HG03432 (cell line): ENCODE results near the gene TENT5C.
"Not testable (repeated sequence)": the region's sequence is repeated elsewhere in the genome, so short reads cannot be mapped to it uniquely, and the experiment has no call there.

Source experiments
- ATAC-seq: cut with Tn5 transposase; IDR thresholded peaks from one replicate; pipeline ENCODE4 v1.9.1; 2021; ENCODE audit warnings: mild to moderate bottlenecking, moderate library complexity; ENCODE audit not compliant: unreplicated experiment

Gene TENT5C

GRCh38 chr1:117605774-117606648, at the start of gene TENT5C:
Gene TENT5C, plus strand, starts transcription at chr1:117606048. Its CDS starts 16,821 bp downstream, at chr1:117622869.
- ATAC-seq = peak; percentile 90

GRCh38 chr1:117556341-117556740, 49.5 kb upstream of the TENT5C start:
- no peak for ATAC-seq

DNA sequence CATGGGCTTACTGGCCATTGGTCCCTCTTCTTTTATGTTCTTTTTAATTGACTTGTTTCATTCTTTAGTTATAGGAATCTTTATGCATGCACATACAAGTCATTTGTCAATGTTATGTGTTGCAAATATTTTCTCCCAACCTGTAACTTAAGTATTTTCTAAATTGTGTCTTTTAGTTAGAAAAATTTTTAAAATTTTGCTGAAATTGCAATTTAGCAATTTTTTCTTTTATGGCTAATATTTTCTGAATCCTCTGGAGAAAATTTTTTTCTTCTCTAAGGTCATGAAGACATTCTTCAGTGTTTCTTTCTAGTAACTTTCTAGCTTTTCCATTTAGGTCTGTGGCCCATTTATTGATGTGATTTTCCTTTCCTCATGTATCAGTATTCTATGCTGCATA, 48.9 kb upstream of the TENT5C start:
- no peak for ATAC-seq

DNA sequence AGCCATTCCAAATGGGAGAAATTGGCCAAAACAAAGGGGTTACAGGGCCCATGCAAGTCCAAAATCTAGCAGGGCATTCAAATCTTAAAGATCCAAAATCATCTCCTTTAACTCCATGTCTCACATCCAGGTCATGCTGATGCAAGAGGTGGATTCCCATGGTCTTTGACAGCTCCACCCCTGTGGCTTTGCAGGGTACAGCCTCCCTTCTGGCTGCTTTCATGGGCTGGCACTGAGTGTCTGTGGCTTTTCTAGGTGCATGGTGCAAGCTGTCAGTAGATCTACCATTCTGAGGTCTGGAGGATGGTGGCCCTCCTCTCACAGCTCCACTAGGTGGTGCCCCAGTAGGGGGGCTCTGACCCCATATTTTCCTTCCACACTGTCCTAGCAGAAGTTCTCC, 47.4 kb upstream of the TENT5C start:
- ATAC-seq = not testable (repeated sequence)

GRCh38 chr1:117559139-117559538, 46.7 kb upstream of the TENT5C start:
- ATAC-seq = no peak

- no peak for ATAC-seq
These were observed 45.9 kb upstream of the TENT5C start for GRCh38 chr1:117559985-117560384.

- ATAC-seq = no peak
These were observed 44.8 kb upstream of the TENT5C start for GRCh38 chr1:117561071-117561470.

DNA sequence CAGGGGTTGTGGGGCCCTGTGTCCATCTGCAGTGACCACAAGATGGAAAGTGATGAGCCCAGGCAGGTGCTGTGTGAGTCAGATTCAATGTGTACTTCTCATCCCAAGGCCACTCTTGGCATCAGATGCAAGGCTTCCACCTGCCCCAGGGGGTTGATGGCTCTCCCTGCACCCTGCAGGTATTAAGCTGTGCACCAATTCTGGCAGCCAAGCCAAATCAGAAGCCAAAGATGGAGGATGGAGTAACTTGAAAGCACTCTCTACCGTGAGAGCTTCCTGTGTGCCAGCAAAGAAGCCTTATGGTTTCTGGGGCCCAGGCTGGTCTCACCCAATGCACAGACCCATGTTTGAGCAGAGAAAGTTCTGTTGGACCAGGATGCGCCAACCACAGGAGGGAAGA, 44.3 kb upstream of the TENT5C start:
- no peak for ATAC-seq

- no peak for ATAC-seq
These were observed 43.0 kb upstream of the TENT5C start for GRCh38 chr1:117562581-117563491.

DNA sequence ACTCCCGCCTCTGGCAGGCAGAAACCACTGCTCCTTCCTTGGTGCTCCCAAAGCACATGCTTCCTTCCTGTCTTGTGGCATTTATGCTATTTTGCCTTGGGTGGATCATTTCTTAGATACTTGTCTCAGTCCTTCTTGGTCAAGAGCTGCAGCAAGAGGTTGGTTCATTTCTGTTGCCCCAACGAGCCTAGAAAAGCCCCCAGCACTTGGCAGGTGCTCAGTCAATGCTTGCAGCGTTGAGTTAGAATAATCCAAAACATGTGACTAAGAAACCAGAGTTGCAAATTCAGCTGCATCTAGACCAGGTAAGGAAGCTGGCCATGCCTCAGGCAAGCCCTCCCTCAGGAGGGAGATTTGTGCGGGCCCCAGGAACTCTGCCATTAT, 42.4 kb upstream of the TENT5C start:
- no peak for ATAC-seq

GRCh38 chr1:117564227-117565075, 41.4 kb upstream of the TENT5C start:
- no peak for ATAC-seq

GRCh38 chr1:117565076-117565556, 40.7 kb upstream of the TENT5C start:
- no peak for ATAC-seq

GRCh38 chr1:117565745-117566455, 39.9 kb upstream of the TENT5C start:
- no peak for ATAC-seq

DNA sequence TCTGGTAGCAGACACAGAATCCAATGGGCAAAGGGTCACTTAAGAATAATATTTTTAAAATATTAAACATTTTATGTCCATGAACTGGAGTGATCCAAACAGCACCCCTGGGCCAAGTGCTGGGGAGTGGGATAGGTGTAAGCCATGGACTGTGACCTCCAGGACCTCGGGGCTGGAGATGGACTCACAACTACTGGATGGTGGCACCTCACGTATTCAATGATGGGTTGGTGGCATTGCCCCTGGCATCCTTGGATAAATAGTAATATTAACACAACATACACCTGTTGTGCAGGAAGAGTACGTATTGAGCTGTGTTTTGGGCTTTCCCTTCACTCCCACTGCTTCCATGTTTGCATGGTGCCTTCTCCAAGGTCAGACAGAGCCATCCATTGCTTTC, 39.3 kb upstream of the TENT5C start:
- no peak for ATAC-seq

DNA sequence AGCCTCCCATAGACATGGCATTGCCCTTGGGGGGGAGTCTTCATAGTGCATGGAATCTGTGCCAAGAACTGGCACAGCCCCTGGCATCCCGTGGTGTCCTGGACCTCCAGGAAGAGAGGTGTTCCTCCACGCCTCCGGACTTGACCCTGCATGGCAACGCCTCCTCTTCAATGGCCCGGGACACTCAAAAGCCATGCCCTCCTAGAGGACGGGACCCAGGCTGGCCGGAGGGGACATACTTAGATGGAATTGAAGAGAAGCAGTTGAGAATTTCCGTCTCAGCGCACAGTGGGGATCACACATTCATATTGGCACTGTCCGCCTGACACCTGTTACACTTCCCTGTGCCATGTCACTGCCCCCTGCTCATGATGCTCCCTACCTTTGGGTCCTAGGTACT, 38.4 kb upstream of the TENT5C start:
- ATAC-seq = no peak

- no peak for ATAC-seq
These were observed 37.9 kb upstream of the TENT5C start for GRCh38 chr1:117567976-117568375.

DNA sequence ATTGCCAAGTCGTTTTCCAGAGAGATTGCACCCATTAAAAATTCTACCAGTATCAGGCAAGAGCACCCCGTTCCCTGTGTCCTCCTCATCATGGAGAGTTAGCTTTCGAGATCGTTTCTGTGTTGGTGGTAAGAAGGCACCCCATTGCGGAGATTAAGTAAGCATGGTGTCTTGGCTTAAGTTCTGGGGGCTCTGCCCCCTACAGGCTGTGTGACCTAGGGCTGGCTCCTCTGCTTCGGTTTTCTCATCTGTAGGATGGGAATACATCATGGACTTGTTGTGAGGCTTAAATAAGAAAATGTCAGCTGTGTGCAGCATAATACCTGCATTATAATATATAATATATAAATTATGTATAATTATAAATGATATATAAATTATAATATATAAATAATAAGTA, 36.8 kb upstream of the TENT5C start:
- no peak for ATAC-seq

GRCh38 chr1:117569856-117570255, 36.0 kb upstream of the TENT5C start:
- no peak for ATAC-seq

DNA sequence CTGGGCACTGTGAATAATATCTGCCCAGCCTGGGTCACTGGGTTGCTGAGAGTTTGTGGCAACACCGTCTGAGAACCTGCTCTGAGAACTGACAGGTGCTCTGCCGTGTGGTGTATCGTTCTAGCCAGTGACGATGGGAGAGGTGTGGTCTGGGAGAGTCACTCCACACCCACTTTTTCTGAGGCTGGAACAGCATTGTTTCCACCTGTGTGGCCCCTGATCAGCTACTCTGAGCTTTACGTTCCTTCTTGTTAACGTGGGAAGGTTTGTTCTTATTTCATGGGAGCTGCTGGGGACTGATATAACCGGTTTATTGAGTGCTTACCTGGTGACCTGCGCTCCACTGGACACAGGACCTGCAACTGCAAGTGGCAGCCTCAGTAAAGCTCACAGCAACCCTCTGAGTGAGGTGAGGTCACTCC, 34.8 kb upstream of the TENT5C start:
- no peak for ATAC-seq

DNA sequence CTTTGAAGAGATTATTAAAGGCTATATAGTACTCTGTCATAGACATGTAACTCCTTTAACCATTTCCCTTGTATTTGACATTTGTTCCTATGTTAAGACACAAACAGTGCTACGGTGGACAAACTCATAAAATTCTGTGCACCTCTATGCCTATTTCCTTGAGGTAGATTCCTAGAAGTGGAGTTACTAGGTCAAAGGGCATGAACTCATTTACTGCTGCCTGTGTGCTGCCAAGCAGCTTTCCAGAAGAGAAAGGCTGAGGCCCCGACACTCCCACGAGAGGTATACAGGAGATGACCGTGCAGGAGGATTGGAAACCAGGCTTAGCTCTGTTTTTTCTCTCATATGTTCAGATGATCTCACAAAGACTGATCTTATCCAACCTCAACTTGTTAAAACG, 34.4 kb upstream of the TENT5C start:
- no peak for ATAC-seq
